AG04449 (cell line): ENCODE results near the gene GADD45G.

ENCODE experiments used
- CTCF ChIA-PET: fragments of 350-600 bp; formaldehyde crosslinking; extraction: SDS; loops from one replicate; lab custom pipeline; 2021; ENCODE audit warnings: antibody characterized with exemption; lab: Yijun Ruan, JAX
- POLR2A ChIA-PET: fragments of 400-600, 350-600 bp; formaldehyde crosslinking; extraction: SDS; loops from one replicate; lab custom pipeline; 2020; ENCODE audit warnings: antibody characterized with exemption, inconsistent platforms; lab: Yijun Ruan, JAX
- DNase-seq: peaks from one replicate; pipeline ENCODE4 v3.0.0-alpha.2; 2010; ENCODE audit warnings: low read depth, low spot score
- H3K4me3 ChIP-seq: 2 replicates; pipeline ENCODE4 v1.5.1; 2011; ENCODE audit warnings: low read depth, mild to moderate bottlenecking, control low read depth, low read length
- CTCF ChIP-seq: IDR thresholded peaks from one replicate; pipeline ENCODE4 v1.5.1; 2011; ENCODE audit warnings: mild to moderate bottlenecking, moderate library complexity, low read length, control low read depth, inconsistent platforms; ENCODE audit not compliant: insufficient read depth; ENCODE audit errors: missing control alignments

Gene GADD45G

GRCh38 chr9:89577363-89577762 is 27.4 kb upstream of the GADD45G start:
- ChIA-PET POLR2A (no interaction called here), CTCF (interaction anchor here (1.2 to 3.5 kb wide), 5 partner anchors 17 to 523 kb away, joined by 3 to 18 read pairs (median 4); no protein-coding TSS in a partner anchor)
- DNase-seq: no peak
- TF ChIP-seq CTCF: no peak
- H3K4me3 ChIP-seq: no peak overlapping the region

- TF ChIP-seq CTCF: no peak
- ChIA-PET CTCF (interaction anchor here (1.0 kb wide), 1 partner anchor 14 kb away, joined by 3 read pairs; no protein-coding TSS in a partner anchor), POLR2A (no interaction called here)
- DNase-seq: no peak
- no peak overlapping the region for H3K4me3 ChIP-seq
Observed at GRCh38 chr9:89579741-89580385, 24.9 kb upstream of the GADD45G start.

DNA sequence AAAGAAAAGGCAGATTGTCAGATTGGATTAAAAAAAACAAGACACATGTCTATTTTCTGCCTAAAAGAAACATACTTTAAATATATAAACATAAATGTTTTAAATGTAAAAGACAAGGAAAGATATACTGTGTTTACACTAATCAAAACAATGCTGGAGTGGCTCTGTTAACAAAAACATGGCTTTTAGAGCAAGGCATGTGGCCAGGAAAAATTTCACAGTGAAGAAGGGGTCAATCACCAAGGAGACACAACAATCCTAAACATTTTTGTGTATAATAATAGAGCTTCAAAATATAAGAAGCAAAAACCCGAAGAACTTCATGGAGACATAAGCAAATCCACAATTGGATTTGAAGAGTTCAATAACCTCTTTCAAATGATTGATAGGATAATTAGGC is 18.5 kb upstream of the GADD45G start:
- POLR2A ChIA-PET: no interaction called here
- no peak for DNase-seq
- CTCF ChIA-PET: no interaction called here
- TF ChIP-seq CTCF: no peak
- no peak overlapping the region for H3K4me3 ChIP-seq

- ChIA-PET CTCF (no interaction called here), POLR2A (no interaction called here)
- TF ChIP-seq CTCF: no peak
- H3K4me3 ChIP-seq: no peak overlapping the region
- no peak for DNase-seq
Observed at GRCh38 chr9:89588271-89588879, 16.4 kb upstream of the GADD45G start.

GRCh38 chr9:89590415-89590814 is 14.4 kb upstream of the GADD45G start:
- H3K4me3 ChIP-seq: no peak overlapping the region
- POLR2A ChIA-PET: no interaction called here
- CTCF ChIA-PET: no interaction called here
- TF ChIP-seq CTCF: no peak
- DNase-seq: no peak
